H1 (cell line): ENCODE results near the gene STX7. TPM values are rescaled to one million over a fixed set of nuclear protein-coding genes. Genes with fewer than 3 reads are reported as not detected.

Source experiments
- CTCF ChIA-PET: fragments of 300-600 bp; sonication (Branson Sonifier 250); formaldehyde crosslinking; loops from one replicate; lab custom pipeline; 2021; ENCODE audit not compliant: partially characterized antibody; lab: Charles Lee
- POLR2A ChIA-PET: fragments of 300-600 bp; sonication (Branson Sonifier 250); formaldehyde crosslinking; loops from one replicate; lab custom pipeline; 2021; ENCODE audit warnings: inconsistent platforms; ENCODE audit not compliant: partially characterized antibody; lab: Charles Lee
- DNase-seq, 2 experiments: peaks; one replicate each; pipeline versions ENCODE4 v3.0.0 to v3.0.0-alpha.2; 2010 to 2022; ENCODE audit warnings: low spot score in 2 of 2, low read depth in 1 of 2, mixed read lengths in 1 of 2
- FAIRE-seq: peaks from 2 replicates; lab custom pipeline; 2011; peaks lifted over from hg19 to GRCh38; lab: Jason Lieb, UNC
- H2AFZ ChIP-seq: 2 replicates; pipeline ENCODE4 v1.8.1; 2012; ENCODE audit warnings: low read length, inconsistent platforms
- H2AK5ac ChIP-seq: 2 replicates; pipeline ENCODE4 v1.6.1; 2013; ENCODE audit warnings: low read depth, low read length
- H2BK120ac ChIP-seq: replicated peaks from 2 replicates; pipeline ENCODE3; 2013; ENCODE audit warnings: low read depth, low read length, inconsistent platforms
- H2BK12ac ChIP-seq: 2 replicates; pipeline ENCODE4 v1.6.1; 2013; ENCODE audit warnings: low read depth, low read length
- H2BK15ac ChIP-seq: 2 replicates; pipeline ENCODE4 v1.6.1; 2013; ENCODE audit warnings: low read length
- H2BK20ac ChIP-seq: 2 replicates; pipeline ENCODE4 v1.6.1; 2013; ENCODE audit warnings: low read length
- H2BK5ac ChIP-seq: 2 replicates; pipeline ENCODE4 v1.6.1; 2013; ENCODE audit warnings: low read depth, low read length
- H3K14ac ChIP-seq: 2 replicates; pipeline ENCODE4 v1.6.1; 2013; ENCODE audit warnings: inconsistent platforms; ENCODE audit not compliant: insufficient read length
- H3K18ac ChIP-seq: 2 replicates; pipeline ENCODE4 v1.6.1; 2013; ENCODE audit warnings: low read length; ENCODE audit errors: extremely low read depth
- H3K23ac ChIP-seq: 2 replicates; pipeline ENCODE4 v1.6.1; 2013; ENCODE audit warnings: inconsistent platforms; ENCODE audit not compliant: insufficient read length
- H3K23me2 ChIP-seq: 2 replicates; pipeline ENCODE4 v1.6.1; 2013; ENCODE audit warnings: low read depth, low read length
- H3K27ac ChIP-seq: 2 replicates; pipeline ENCODE4 v1.6.1; 2011; ENCODE audit warnings: low read depth, low read length, inconsistent platforms
- H3K27me3 ChIP-seq, 4 experiments: replicated peaks in 1 of 4; 1 replicate in 1 of 4; 2 replicates in 3 of 4; pipeline versions ENCODE4 v1.6.1 to v1.8.1; 2011 to 2013; ENCODE audit warnings: low read length in 3 of 4, mild to moderate bottlenecking in 3 of 4, inconsistent platforms in 2 of 4, mixed read lengths in 2 of 4, moderate library complexity in 1 of 4; ENCODE audit not compliant: control insufficient read depth in 3 of 4, insufficient read depth in 3 of 4; ENCODE audit errors: extremely low read depth in 1 of 4
- H3K36me3 ChIP-seq, 4 experiments: 2 replicates each; pipeline versions ENCODE4 v1.6.1 to v1.8.1; 2011 to 2013; ENCODE audit warnings: mild to moderate bottlenecking in 4 of 4, low read length in 3 of 4, moderate library complexity in 2 of 4, control low read depth in 1 of 4, inconsistent platforms in 1 of 4; ENCODE audit not compliant: insufficient read depth in 4 of 4, control insufficient read depth in 2 of 4
- H3K4ac ChIP-seq: replicated peaks from 2 replicates; pipeline ENCODE3; 2013; ENCODE audit warnings: low read length, low read depth, mixed read lengths, inconsistent platforms; ENCODE audit not compliant: insufficient read length
- H3K4me1 ChIP-seq, 4 experiments: replicated peaks in 1 of 4; 1 replicate in 1 of 4; 2 replicates in 3 of 4; pipeline versions ENCODE4 v1.6.1 to v1.8.1; 2011 to 2013; ENCODE audit warnings: low read length in 3 of 4, inconsistent platforms in 2 of 4, mixed read lengths in 1 of 4; ENCODE audit not compliant: insufficient read depth in 4 of 4, control insufficient read depth in 3 of 4
- H3K4me2 ChIP-seq, 2 experiments: 2 replicates each; pipeline versions ENCODE4 v1.6.1 to v1.8.1; 2011 to 2013; ENCODE audit warnings: low read depth in 2 of 2, low read length in 2 of 2, control low read depth in 1 of 2, inconsistent platforms in 1 of 2, mild to moderate bottlenecking in 1 of 2; ENCODE audit not compliant: insufficient read depth in 1 of 2
- H3K4me3 ChIP-seq, 4 experiments: fragments of 200-600, 300-600 bp in 1 of 4; sonication (generic), shearing (Covaris generic), sonication (Bioruptor Twin) in 1 of 4; 2 replicates each; pipeline versions ENCODE4 v1.5.1 to v1.8.1; 2011 to 2016; ENCODE audit warnings: low read length in 4 of 4, low read depth in 3 of 4, control low read depth in 2 of 4, inconsistent platforms in 2 of 4, mild to moderate bottlenecking in 2 of 4, mixed read lengths in 1 of 4, moderate library complexity in 1 of 4; ENCODE audit not compliant: insufficient read depth in 2 of 4; ENCODE audit errors: extremely low read depth in 1 of 4
- H3K56ac ChIP-seq: replicated peaks from 2 replicates; pipeline ENCODE3; 2013; ENCODE audit warnings: low read depth, mild to moderate bottlenecking, mixed read lengths, low read length, inconsistent platforms; ENCODE audit not compliant: insufficient read length
- H3K79me1 ChIP-seq: 2 replicates; pipeline ENCODE4 v1.6.1; 2013; ENCODE audit warnings: low read depth, low read length, control low read depth
- H3K79me2 ChIP-seq, 2 experiments: 2 replicates each; pipeline versions ENCODE4 v1.6.1 to v1.8.1; 2012 to 2013; ENCODE audit warnings: low read length in 2 of 2, mild to moderate bottlenecking in 2 of 2, inconsistent platforms in 1 of 2; ENCODE audit not compliant: insufficient read depth in 2 of 2, control insufficient read depth in 1 of 2
- H3K9ac ChIP-seq, 4 experiments: replicated peaks in 1 of 4; 1 replicate in 1 of 4; 2 replicates in 3 of 4; pipeline versions ENCODE4 v1.6.1 to v1.8.1; 2011 to 2013; ENCODE audit warnings: low read depth in 3 of 4, low read length in 3 of 4, control low read depth in 2 of 4, mild to moderate bottlenecking in 2 of 4, moderate library complexity in 2 of 4, inconsistent platforms in 1 of 4; ENCODE audit errors: extremely low read depth in 1 of 4
- H3K9me3 ChIP-seq, 2 experiments: 2 replicates each; pipeline versions ENCODE4 v1.6.1 to v1.8.1; 2012 to 2013; ENCODE audit warnings: mild to moderate bottlenecking in 2 of 2, moderate library complexity in 2 of 2, control low read depth in 1 of 2, inconsistent platforms in 1 of 2, low read depth in 1 of 2, low read length in 1 of 2, mixed read lengths in 1 of 2; ENCODE audit not compliant: insufficient read depth in 2 of 2
- H4K20me1 ChIP-seq, 2 experiments: replicated peaks in 1 of 2; 2 replicates each; pipeline versions ENCODE3 to v1.8.1; 2011 to 2013; ENCODE audit warnings: inconsistent platforms in 2 of 2, low read length in 2 of 2, mild to moderate bottlenecking in 1 of 2; ENCODE audit not compliant: insufficient read depth in 2 of 2, control insufficient read depth in 1 of 2
- H4K5ac ChIP-seq: 2 replicates; pipeline ENCODE4 v1.6.1; 2013; ENCODE audit warnings: low read length, low read depth, mixed read lengths, inconsistent platforms; ENCODE audit not compliant: insufficient read length
- H4K8ac ChIP-seq: 2 replicates; pipeline ENCODE4 v1.8.0; 2013; ENCODE audit warnings: mild to moderate bottlenecking, moderate library complexity, low read length, inconsistent platforms; ENCODE audit not compliant: insufficient read depth; ENCODE audit errors: extremely low read depth
- H4K91ac ChIP-seq: replicated peaks from 2 replicates; pipeline ENCODE3; 2013; ENCODE audit warnings: low read length, mixed read lengths, inconsistent platforms; ENCODE audit not compliant: insufficient read length
- ASH2L ChIP-seq: fragments of 200-600, 300-600 bp; sonication (generic); IDR thresholded peaks from one replicate; pipeline ENCODE4 v1.7.1; 2017; ENCODE audit warnings: low read length
- BCL11A ChIP-seq, 2 experiments: IDR thresholded peaks; one replicate each; pipeline ENCODE4 v1.6.1; 2011; ENCODE audit warnings: low read depth in 2 of 2, low read length in 2 of 2, mild to moderate bottlenecking in 2 of 2
- E2F6 ChIP-seq: IDR thresholded peaks from 2 replicates; pipeline ENCODE4 v1.6.1; 2012; ENCODE audit warnings: inconsistent platforms
- JUN ChIP-seq: IDR thresholded peaks from 2 replicates; pipeline ENCODE4 v1.6.1; 2011; ENCODE audit warnings: low read depth, mild to moderate bottlenecking, improper control_type of control experiment, low read length
- NRF1 ChIP-seq: IDR thresholded peaks from 2 replicates; pipeline ENCODE4 v1.6.1; 2011; ENCODE audit warnings: mild to moderate bottlenecking, low read depth, low read length, improper control_type of control experiment
- RBBP5 ChIP-seq: IDR thresholded peaks from 2 replicates; pipeline ENCODE4 v1.7.1; 2012; ENCODE audit warnings: low read depth, mild to moderate bottlenecking, inconsistent platforms, low read length, moderate library complexity, borderline replicate concordance
- RFX5 ChIP-seq: IDR thresholded peaks from 2 replicates; pipeline ENCODE4 v1.6.1; 2011; ENCODE audit warnings: low read depth, low read length, improper control_type of control experiment, borderline replicate concordance
- SIN3A ChIP-seq, 2 experiments: IDR thresholded peaks in 1 of 2; conservative IDR thresholded peaks in 1 of 2; 2 replicates each; pipeline ENCODE4 v1.6.1; 2011 to 2012; ENCODE audit warnings: low read length in 2 of 2, improper control_type of control experiment in 1 of 2, low read depth in 1 of 2, mild to moderate bottlenecking in 1 of 2
- SUZ12 ChIP-seq: fragments of 200-600 bp; sonication (generic); IDR thresholded peaks from 2 replicates; pipeline ENCODE4 v1.6.1; 2012; ENCODE audit warnings: mild to moderate bottlenecking, inconsistent platforms, low read length, moderate library complexity, mixed read lengths
- TEAD4 ChIP-seq: IDR thresholded peaks from 2 replicates; pipeline ENCODE4 v1.6.1; 2012; ENCODE audit warnings: low read depth, low read length, inconsistent platforms, mixed read lengths
- YY1 ChIP-seq: IDR thresholded peaks from 2 replicates; pipeline ENCODE4 v1.6.1; 2011; ENCODE audit warnings: low read depth, mild to moderate bottlenecking, low read length
- WGBS, 2 experiments: shearing (Covaris generic) in 1 of 2; methylation state at CpG; one replicate each; pipeline versions ENCODE4 v1.1.6 to v1.1.7; 2013 to 2015; ENCODE audit warnings: low lambda C conversion rate in 2 of 2, mixed read lengths in 2 of 2, inconsistent platforms in 1 of 2, low coverage in 1 of 2, missing lambda C conversion rate in 1 of 2; ENCODE audit not compliant: insufficient replicate concordance in 2 of 2, insufficient coverage in 1 of 2, insufficient read length in 1 of 2; ENCODE audit errors: extremely low coverage in 1 of 2, missing lambda C conversion rate in 1 of 2; 5-methylcytosine and 5-hydroxymethylcytosine counted together
- polyA plus RNA-seq, 7 experiments: library from polyadenylated mRNA; depleted of rRNA in 3 of 7; stranded (reverse) in 5 of 7; unstranded in 2 of 7; fragments of >200 nt in 5 of 7; fragments of 200-250 nt in 2 of 7; gene quantifications; 1 replicate in 5 of 7; 2 replicates in 1 of 7; 4 replicates in 1 of 7; pipeline versions ENCODE4 v1.2.1 to v1.2.3, GENCODE V29; 2011 to 2013; ENCODE audit warnings: missing spikeins in 2 of 7, mixed read lengths in 2 of 7
- total RNA-seq: library from RNA; stranded (reverse); fragmentation: NEBNext Ultra II Directional; extraction: Animal tissue kit (Norgen Biotek cat#: 25700); gene quantifications from 2 replicates; pipeline ENCODE4 v1.2.1, GENCODE V29; 2021
- TF ChIP-seq, protein P1 (sequence below), 3 experiments: IDR thresholded peaks; 1 replicate in 2 of 3; 2 replicates in 1 of 3; pipeline versions ENCODE4 v1.5.1 to v1.6.1; 2011; ENCODE audit warnings: low read length in 3 of 3, mild to moderate bottlenecking in 3 of 3, inconsistent platforms in 2 of 3, low read depth in 1 of 3, moderate library complexity in 1 of 3; ENCODE audit not compliant: insufficient read depth in 1 of 3; ENCODE audit errors: control extremely low read depth in 1 of 3

STX7 gene
- total and polyA plus RNA-seq, 2 of the 8 experiments (the other 6 are each of a cell fraction or from before 2014, with no cell fraction given), result 5.7 to 27.9 TPM

DNA sequence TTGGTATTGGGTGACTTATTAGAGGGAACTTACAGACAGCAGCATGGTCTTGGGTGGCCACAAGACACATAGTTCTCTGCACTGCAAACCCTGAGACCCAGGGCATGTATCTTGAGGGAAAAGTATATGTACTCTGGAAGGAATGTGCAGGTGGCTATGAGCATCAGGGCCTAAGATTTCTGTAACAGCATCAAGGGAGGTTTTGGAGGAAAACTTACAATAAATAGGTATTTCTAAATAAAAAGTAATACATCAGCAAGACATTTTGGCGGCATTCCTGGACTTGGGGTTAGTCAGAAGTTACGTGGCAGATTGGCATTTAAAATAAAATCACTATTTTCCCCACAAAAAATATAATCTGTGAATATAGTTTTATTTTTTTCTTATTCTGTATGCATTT, 8.0 kb upstream of the STX7 start:
- no peak overlapping the region for H4K91ac ChIP-seq
- CTCF ChIA-PET, result no interaction called here
- no peak overlapping the region for H3K23ac ChIP-seq
- H4K8ac ChIP-seq, result no peak overlapping the region
- H3K27me3 ChIP-seq, result no peaks in the 10 kb centered on the region
- DNase-seq (no peak), FAIRE-seq (no peak)
- H3K9me3 ChIP-seq, result no peaks in the 10 kb centered on the region
- H3K56ac ChIP-seq, result no peak overlapping the region
- no peak overlapping the region for H3K18ac ChIP-seq
- 77% methylated on average over 2 of the region's 2 CpGs; no CpG with 5 or more reads in 1 of the 2 experiments for WGBS, 2 experiments
- H4K20me1 ChIP-seq, result no peaks in the 10 kb centered on the region
- H2AK5ac ChIP-seq, result no peak overlapping the region
- no peak overlapping the region for H3K27ac ChIP-seq
- no peak overlapping the region for H3K4me3 ChIP-seq
- POLR2A ChIA-PET, result no interaction called here
- no peak overlapping the region for H3K4ac ChIP-seq
- no peaks in the 10 kb centered on the region for H3K79me1 ChIP-seq
- no peak overlapping the region for H2AFZ ChIP-seq
- no peak overlapping the region for H2BK120ac ChIP-seq
- no peak overlapping the region for H2BK5ac ChIP-seq
- H3K79me2 ChIP-seq, result no peaks in the 10 kb centered on the region
- no peak overlapping the region for H2BK20ac ChIP-seq
- no peak overlapping the region for H2BK15ac ChIP-seq
- no peak overlapping the region for H2BK12ac ChIP-seq
- no peak overlapping the region for H3K4me2 ChIP-seq
- H3K9ac ChIP-seq, result no peak overlapping the region
- H3K4me1 ChIP-seq, result no peaks in the 10 kb centered on the region
- H3K36me3 ChIP-seq, result no peaks in the 10 kb centered on the region
- no peak overlapping the region for H3K14ac ChIP-seq
- H4K5ac ChIP-seq, result no peak overlapping the region
- H3K23me2 ChIP-seq, result no peaks in the 10 kb centered on the region
- TF ChIP-seq JUN (no peak), E2F6 (no peak), ASH2L (no peak), TEAD4 (no peak), RBBP5 (no peak), SIN3A (conservative IDR thresholded peaks at IDR 0.05 in 1 of 2, IDR thresholded peaks at IDR 0.05 in 1 of 2; ENCODE audit: low read depth in 1 of 2, low read length in 2 of 2) (no peak), BCL11A (IDR thresholded peaks at IDR 0.05; ENCODE audit: low read depth in 2 of 2, low read length in 2 of 2) (no peak), SUZ12 (no peak), NRF1 (no peak), YY1 (no peak), RFX5 (no peak)
- TF ChIP-seq, protein P1, sequence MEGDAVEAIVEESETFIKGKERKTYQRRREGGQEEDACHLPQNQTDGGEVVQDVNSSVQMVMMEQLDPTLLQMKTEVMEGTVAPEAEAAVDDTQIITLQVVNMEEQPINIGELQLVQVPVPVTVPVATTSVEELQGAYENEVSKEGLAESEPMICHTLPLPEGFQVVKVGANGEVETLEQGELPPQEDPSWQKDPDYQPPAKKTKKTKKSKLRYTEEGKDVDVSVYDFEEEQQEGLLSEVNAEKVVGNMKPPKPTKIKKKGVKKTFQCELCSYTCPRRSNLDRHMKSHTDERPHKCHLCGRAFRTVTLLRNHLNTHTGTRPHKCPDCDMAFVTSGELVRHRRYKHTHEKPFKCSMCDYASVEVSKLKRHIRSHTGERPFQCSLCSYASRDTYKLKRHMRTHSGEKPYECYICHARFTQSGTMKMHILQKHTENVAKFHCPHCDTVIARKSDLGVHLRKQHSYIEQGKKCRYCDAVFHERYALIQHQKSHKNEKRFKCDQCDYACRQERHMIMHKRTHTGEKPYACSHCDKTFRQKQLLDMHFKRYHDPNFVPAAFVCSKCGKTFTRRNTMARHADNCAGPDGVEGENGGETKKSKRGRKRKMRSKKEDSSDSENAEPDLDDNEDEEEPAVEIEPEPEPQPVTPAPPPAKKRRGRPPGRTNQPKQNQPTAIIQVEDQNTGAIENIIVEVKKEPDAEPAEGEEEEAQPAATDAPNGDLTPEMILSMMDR (IDR thresholded peaks at IDR 0.05; ENCODE audit: control extremely low read depth in 1 of 3, insufficient read depth in 1 of 3, low read depth in 1 of 3, low read length in 3 of 3), result no peak
